Stimulated activated CD4-positive, alpha-beta T cell treated with anti-CD3 and anti-CD28 coated beads, Interleukin-2, amount 100 ng/mL, for 24 hours (primary cell): ENCODE data around the gene MGRN1.

Experiments used
- DNase-seq, 2 donors: peaks; one replicate each; pipeline ENCODE4 v3.0.0-alpha.2; 2020

Gene MGRN1

DNA sequence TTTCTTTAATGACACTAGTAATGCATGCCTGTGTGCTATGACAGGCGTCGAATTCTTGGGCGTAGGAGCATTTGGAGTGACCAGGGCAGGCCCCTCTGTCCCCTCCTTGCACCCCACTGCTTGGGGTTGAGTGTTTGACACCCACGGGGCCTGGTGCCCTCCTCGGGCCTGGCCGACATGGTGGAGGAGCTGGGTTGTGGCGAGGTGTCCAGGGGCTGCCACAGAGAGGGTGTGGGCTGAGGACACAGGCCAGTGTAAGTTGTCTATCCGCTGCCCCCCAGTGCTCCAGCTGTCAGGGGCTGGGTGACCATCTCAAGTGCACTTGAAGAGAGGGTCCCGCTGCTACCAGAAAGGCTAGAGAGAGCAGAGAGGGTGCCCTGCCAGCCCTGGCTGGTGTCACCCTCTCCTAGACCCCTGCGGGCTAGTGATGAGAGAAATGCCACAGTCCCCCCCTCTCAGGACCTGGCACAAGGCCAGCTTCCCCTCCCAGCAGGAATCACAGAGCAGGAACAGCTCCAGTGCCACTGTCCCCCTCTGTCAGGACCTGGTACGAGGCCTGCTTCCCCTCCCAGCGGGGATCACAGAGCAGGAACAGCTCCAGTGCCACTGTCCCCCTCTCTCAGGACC, 30.5 kb downstream of the MGRN1 start:
- no peak for DNase-seq

DNA sequence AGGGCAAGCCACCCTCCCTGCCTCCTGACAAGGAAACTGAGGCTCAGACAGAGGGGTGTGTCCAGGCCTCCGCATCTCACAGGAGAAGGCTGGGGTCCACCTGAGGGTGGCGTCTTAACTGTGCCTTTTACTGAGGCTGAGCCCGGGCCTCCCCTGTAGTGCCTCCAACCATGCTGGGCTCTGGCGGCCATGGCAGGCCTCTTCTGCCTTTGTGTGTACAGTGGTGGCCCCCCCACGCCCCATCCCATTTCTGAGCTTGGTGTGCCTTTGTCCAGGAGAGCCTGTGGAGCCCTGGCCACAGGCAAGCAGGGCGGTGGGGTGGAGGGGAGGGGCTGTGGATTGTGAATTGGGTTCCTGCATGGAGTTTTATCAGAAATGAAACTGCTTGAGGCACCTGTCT, 31.2 kb downstream of the MGRN1 start:
- DNase-seq = no peak

DNA sequence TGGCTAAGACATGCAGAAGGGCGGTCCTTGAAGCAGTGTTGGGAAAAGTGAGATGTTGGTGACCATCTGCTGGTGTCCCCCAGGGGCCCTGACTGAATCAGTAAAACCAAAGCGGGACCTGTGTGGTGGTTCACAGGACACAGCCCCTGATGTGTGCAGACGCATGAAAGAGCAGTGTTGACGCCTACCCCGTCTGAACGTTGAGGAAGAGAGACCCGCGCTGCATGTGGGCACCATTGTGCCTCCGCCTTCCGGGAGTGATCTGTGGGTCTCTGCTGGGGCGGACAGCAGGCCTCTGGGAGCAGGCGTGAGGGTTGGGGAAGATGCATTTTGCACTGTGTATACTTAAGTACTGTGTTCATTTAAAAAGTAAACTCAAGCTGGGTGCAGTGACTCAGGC, 31.6 kb downstream of the MGRN1 start:
- no peak for DNase-seq

DNA sequence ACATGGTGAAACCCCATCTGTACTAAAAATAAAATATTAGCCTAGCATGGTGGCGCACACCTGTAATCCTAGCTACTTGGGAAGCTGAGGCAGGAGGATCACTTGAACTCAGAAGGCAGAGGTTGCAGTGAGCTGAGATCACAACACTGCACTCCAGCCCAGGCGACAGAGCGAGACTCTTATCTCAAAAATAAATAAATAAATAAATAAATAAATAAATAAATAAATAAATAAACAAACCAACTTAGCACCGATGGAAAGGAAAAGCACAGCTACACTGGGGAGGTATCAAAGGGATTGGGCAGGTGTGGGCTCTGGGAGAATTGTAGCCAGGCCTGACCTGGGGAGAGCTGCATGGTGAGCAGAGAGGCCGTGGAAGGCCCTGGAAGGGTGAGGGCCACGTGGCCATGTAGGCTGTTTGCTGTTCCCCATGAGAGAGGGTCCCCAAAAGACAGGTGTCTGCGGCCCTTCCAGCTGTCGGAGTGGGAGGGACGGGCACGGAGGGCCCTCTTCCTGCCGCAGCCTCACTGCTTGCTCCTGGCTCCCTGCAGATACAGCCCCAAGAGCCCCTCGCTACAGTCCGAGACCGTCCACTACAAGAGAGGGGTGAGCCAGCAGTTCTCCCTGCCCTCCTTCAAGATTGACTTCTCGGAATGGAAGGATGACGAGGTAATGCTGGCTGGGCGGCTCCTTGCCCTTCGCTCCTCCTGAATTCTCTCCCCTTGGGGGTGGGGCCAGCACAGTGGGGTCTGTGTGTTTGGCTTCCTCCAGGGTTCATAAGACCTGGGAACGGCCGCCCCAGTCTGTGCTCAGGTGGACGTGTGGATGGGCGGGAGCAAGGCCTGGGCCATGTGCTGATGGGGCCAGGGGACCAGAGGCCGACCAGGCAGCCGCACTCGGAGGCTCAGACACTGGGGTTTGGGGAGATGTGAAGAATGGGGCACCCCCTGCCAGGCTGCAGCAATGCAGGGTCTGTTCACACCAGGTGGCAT, 32.4 kb downstream of the MGRN1 start:
- DNase-seq = no peak

DNA sequence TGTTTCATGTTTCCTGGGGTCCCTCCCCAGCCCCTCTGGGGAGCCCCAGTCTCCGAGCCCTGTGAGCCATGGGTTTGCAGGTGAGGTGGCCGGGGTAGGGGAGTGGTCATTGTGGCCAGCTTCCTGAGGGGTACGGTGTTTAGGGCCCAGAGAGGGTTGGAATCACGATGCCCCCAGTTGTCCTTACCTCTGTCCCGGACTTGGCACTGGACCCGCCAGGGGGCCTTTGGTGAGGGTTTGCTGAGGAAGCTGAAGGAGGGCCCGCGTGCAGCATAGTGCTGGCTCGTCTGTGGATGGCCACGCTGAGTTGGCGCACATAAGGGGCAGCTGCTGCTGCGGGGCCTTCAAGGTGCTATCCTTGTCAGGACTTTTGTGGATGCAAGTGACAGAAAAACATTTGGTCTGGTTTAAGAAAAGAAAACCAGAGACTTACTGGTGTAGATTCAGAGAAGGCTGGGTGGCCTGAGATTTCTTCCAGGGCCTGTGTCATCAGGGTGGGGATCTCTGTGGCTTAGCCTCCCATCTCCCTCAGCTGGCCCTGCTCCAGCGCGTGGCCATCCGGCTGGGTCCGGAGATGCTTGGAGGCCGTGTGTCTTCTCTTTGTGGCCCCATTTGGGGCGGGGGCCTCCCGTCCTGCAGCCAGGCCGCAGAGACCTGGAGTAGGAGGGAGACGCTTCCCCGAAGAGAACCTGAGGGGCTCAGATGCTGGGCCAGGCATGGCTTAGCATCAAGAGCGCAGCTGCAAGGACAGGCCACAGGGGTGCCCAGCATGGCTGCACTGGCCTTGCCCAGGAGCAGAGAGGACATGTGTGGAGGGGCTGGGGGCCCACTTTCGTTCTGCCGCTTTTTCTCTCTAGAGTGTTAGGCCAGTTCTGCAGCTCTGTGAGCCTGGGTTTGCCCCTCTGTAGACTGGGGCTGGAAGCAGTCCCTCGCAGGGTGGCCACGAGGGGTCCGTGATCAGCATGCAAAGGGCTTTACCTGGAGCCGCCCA, 35.0 kb downstream of the MGRN1 start:
- DNase-seq = no peak

DNA sequence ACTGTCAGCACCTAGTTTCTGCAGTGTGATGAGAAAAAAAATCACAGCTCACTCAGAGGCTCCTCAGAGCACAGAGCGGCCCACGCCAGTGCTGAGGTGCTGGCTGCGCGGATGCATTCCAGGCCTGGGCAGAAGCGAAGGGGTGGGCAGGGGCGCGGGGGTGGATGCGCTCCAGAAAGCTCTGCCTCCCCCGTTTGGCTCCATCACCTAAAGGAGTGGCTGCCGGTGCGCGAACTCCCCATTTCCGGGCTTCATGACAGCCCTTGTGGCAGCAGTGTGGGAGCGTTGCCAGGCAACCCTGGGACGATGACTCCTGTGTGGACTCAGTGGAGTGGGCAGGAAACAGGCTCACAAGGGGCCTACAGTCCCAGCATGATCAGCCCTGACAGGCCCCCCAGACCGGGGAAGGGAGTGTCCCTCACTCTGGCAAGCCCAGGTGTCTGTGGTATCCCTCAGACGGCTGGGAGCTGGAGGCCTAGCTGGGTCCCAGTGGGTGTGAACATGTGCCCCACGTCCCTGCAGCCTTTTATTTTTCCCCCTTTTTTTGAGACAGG, 35.9 kb downstream of the MGRN1 start:
- DNase-seq = peak; percentile 73 to 82

DNA sequence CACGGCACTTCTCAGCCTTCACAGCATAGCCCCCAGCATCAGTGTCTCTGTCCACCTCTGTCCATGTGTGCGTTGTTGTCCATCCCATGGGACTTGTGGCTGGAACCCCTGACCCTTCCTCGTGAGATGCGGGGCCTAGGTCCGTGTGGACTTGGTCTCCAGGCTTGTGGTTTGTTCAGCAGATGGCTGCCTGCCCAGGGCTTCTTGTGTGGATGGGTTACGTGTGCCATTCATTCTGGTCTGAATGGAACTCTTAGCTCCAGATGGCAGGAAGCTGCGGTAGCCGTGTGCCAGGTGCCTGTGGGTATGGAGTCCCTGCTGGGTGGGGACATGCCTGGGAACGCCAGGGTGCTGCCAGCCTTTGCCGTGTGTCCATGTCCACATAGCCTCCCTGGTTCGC, 37.0 kb downstream of the MGRN1 start:
- DNase-seq = no peak

DNA sequence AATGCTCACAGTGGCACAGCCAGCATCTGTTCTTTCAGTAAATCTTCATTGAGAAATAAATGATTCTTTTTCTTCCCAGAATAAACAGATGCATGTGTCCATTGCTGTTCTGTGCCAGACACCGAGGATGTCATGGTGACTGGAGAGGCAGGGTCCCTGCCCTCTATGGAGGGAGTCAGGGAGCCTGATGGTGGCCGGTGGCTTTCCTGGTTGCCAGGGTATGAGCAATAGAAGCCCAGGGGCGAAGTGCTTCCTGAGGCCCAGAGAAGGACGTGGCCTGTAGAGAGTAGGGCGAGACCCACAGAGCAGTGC, 38.8 kb downstream of the MGRN1 start:
- no peak for DNase-seq

DNA sequence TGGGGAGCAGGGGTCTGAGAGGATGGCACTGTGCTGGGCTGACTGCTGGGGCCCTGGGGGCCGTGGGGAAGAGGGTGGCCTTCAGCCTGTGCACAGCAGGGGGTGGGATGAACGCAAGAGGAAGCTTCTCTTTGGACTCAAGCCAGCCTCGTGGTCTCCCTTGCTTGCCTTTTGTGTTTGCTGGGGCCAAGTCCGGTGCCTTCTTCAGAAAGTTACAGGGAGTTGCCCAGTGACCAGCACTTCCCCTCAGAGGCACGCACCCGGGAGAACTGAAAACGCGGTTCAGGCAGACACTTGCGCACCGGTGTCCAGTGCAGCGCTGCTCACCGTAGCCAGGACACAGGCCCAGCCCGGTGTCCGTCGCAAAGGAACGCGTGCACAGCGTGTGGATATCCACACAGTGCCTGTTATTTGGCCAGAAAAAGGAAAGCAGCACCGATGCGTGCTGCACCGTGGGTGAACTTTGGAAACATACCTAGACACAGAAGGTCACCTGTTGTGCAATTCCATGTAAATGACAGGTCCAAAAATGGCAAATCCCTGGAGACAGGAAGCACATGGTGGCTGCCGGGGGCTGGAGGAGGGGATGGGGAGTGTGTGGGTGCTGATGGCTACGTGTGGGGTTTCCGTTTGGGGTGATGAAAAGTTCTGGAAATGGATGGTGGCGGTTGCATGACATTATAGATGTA, 39.3 kb downstream of the MGRN1 start:
- DNase-seq = no peak

DNA sequence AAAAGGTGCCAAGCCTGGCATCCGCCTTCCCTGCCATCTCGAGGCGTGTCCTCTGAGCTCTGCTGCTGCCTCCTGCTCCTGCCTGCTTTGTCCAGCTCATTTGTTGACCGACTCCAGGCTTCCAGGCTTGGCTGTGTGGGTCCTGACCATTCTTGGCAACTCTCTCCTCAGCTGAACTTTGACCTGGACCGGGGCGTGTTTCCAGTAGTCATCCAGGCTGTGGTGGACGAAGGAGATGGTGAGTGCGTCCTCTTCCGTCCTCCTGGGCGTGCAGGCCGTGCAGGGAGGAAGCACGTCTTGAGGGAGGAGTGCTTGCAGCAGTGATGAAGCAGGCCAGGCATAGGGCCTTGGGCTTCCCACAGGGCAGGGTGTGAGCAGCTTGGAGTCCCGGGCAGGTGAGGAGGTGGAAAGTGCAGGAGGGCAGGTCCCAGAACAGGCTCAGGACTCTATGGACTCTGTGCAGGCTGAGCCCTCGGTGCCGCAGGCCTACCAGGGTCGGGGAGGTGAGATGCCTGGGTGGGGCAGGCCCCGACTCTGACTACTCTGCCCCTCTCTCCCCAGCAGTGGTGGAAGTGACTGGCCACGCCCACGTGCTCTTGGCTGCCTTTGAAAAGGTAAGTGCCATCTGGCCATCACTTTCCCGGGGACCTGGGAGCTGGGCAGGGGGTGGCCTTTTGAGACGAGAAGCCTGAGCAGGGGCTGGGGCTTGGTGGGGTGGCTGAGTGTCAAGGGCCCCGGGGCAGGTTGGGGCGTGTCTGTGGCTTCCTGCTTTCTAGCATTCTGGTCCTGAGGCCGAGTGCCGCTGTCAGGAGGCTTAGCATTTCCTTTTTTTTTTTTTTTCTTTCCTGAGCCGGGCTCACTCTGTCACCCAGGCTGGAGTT, 40.2 kb downstream of the MGRN1 start:
- peak; percentile 57 to 58 for DNase-seq

DNA sequence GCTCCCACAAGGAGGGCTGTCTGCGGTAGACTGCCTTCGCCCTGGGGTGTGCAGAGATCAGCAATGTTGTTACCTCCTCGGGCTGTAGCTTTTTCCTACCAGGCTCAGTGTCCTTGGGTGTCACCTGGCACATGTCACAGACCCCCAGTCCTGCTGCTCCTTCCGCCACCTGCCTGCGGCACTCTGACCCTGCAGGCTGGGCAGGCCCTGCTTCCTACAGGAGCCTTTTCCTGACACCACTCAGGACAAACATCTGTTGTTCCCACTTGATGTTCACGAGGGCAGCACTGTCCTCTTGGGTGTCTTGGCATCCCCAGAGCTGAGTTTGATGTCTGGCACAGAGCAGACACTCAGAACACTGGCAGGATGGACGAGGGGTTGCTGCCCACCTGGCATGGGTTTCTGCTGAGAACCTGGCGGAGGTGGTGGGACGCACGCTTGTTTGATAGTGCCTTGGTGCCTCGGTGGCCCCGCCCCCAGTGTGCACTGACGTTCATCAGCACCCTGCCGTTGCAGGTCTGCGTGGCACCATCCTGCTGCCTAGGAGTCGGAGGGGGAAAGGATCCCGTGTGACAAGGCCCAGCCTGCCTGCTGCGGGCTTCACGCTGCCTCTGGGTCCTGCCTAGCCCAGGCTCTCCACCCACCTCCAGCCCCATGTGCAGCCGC, 42.0 kb downstream of the MGRN1 start:
- no peak for DNase-seq

DNA sequence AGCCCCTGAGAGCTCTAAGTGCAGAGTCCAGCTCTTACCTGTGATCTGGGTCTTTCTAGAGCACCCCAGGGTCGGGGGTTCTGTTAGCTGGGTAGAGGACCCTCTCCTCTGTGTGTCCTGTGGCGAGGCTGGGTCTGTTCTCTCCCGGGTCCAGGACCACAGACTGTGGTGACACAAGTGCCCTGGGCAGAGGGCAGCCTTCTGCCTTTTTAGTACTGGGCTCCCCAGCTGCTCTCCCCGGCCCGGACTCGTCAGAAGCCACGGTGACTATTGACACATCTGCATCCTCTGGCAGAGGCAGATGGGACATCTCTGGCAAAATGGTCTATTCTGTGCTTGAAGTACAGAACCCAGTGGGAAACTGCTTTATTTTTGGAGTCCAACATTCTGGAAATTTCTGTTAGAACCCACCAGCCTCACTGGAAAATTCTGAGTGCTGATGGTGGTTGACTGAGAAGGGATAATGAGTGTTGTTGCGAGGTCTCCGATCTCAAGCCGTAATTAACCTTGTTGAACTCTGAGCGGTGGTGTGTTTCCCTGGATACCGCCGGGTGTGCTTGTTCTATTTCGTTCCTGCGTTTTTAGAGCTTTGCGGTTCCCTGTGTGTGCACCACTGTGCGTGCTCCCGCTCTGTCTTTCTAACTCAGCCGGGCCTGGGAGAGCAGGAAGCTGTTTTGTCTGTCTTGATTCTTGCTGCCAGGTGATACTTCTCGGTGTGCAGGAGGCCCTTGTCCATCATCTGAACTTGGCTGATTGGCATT, 42.8 kb downstream of the MGRN1 start:
- DNase-seq = no peak

DNA sequence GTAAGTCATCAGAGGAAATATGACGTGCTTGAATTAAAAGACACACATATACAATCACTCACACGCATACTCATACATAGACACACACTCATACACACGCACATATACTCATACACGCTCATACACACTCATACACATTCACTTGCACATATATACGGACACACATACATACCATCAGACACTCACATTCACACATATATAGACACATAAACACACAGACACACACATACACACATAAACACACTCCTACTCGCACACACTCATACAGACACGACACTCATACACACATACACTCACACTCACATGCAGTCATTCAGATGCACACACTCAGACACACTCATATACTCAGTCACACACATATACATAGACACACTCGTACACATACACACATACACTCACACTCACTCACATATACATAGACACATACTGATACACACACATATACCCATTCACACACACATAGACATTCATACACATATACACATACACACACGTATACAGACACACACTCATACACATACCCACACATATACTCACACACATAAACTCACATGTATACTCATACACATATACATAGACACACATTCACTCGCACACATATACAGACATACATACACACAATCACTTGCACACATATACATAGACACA, 43.8 kb downstream of the MGRN1 start:
- DNase-seq = no peak

DNA sequence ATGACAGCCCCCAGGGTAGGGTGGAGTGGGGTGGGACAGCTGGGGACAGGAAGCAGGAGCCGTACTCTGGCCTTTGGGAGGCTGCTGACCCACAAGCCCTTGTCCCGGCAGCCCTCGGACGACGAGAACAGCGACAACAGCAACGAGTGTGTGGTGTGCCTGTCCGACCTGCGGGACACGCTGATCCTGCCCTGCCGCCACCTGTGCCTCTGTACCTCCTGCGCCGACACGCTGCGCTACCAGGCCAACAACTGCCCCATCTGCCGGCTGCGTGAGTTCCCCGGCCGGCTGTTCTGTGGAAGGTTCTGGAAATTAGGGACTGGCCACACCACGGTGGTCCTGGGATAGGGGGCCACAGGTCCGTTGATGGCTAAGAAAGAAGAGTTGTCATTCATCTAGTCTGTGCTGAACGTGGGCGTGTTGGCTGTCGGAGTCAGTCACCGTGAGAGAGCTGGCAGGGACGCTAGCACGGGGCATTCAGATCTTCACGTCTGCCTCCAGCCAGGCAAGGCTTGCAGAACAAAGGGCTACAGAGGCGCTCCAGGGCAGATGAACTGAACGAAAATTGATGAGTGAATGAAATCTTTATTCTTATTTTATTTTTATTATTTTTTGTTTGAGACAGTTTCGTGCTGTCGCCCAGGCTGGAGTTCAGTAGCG, 48.9 kb downstream of the MGRN1 start:
- DNase-seq = no peak

DNA sequence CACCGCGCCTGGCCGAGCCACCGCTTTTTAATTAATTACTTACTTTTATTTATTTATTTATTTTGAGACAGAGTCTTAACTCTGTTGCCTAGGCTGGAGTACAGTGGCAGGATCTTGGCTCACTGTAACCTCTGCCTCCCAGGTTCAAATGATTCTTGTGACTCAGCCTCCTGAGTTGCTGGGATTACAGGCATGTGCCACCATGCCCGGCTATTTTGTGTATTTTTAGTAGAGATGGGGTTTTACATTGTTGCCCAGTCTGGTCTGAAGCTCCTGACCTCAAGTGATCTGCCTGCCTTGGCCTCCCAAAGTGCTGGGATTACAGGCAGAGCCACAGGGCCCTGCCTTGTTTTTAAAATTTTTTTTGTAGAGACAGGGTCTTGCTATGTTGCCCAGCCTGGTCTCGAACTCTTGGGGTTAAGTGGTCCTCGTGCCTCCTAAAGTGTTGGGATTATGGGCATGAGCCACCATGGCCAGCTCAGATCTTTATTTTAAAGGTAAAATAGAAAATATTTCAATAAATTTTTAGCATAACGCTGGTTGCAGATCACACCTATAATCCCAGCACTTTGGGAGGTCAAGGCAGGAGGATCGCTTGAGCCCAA, 50.4 kb downstream of the MGRN1 start:
- no peak for DNase-seq

DNA sequence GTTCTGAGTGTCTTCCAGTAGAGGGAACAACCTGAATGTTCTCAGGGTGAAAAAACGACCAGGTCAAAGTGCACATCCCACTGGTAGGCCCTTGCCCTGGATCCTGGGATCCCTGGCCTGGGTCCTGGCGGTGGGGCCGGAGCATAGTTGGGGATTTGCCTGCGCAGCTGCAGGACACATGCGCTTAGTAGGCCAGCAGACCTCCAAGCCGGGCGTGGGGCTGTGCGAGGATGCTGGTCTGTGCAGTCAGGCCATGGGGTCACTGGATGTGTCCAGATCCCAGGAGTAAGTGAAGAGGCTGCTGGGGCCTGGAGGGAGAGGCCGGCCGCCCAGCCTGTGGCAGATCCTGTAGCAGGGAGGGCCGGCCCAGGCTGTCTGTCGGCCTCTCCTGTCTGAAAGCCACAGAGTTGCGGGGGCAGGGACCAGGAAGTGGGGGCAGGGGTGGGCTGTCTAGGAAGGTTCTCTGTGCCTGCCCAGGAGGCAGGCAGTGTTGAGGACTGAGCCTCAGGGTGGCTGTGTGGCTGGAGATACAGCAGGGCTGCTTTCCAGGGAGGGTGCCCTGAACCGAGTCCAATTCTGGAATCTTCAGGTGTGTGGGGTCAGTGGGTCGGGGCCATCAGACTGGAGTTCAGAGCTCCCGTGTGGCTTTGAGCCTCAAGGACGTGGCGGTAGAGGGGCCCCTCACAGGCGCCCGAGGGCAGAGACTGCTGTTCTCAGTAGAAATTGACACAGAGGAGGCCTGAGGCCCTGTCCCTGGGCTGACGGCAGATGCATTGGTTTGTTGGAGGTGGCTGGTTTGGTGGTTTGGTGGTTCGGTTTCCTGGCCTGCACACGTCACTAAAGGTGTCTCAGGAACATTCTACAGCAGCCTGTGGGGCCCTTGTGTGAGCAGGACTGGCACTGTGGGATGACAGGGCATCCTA, 51.5 kb downstream of the MGRN1 start:
- peak; percentile 62 to 69 for DNase-seq

DNA sequence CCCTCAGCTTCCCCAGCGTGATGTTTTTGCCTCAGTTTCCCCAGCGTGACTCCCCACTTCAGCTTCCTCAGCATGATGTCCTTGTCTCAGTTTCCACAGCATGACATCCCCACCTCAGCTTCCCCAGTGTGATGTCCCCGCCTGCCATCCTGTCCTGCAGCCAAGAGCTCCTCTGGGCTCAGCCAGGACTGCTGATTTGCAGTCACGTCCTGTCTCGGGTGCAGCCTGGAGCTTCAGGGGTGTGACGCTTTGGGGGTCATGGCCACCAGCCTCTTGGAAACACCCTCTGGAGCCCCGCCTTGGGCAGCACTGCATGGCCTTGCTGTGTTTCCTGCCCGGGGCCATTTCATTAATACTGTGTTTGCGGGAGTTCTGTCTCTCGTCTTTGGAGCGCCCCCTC, 52.2 kb downstream of the MGRN1 start:
- DNase-seq = peak in 1 of 2 donors; percentile 16
